HG03060 (cell line): ENCODE data around the gene IL18.
A peak's percentile ranks its signal among the peaks of the same experiment; 100 is the strongest.
"Not testable (repeated sequence)": the region's sequence is repeated elsewhere in the genome, so short reads cannot be mapped to it uniquely, and the experiment has no call there.

Experiments used
- ATAC-seq: cut with Tn5 transposase; IDR thresholded peaks from one replicate; pipeline ENCODE4 v1.9.1; 2021; ENCODE audit warnings: low read depth, moderate number of reproducible peaks; ENCODE audit not compliant: unreplicated experiment

Gene IL18

DNA sequence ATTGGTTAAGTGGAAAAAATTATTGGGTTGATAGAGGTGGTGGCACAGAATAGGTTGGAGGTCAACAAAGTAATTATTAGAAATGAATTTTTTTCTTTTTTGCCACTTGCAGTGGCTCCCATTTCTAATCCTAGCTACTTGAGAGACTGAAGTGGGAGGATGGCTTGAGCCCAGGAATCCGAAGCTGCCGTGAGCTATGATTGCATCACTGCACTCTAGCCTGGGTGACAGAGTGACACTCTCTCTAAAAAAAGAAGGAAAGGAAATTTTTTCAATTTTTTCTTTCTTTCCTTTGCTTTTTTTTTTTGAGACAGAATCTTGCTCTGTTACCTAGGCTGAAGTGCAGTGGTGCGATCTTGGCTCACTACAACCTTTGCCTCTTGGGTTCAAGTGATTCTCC, 9.3 kb upstream of the IL18 start:
- ATAC-seq, result no peak

DNA sequence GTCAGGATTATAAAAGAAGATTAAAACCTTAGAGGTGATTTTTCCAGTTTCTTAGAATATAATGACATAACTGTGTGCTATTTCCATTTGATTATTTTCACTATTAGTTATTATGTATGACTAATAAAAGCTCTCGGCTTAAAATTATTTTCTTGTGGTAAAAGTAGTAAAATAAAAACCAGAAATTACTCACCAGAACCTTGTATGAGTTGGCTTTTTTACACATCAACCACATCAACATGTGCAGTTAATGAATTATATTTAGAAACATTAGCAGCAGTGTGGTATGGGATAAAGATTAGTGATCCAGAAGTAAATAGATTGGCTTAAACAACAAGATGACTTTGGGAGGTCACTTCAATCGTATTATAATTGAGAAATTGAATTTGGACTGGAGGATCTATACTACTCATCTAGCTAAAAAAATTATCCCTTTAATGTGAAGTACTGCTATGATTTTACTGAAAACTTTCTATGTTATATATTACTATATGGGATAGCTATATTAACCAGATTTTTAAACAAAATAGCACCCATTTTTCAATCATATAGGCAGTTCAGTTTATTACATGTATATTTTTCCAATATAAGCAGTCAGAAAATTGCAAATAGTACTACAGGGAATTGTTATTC, 8.6 kb upstream of the IL18 start:
- peak; percentile 66 for ATAC-seq

DNA sequence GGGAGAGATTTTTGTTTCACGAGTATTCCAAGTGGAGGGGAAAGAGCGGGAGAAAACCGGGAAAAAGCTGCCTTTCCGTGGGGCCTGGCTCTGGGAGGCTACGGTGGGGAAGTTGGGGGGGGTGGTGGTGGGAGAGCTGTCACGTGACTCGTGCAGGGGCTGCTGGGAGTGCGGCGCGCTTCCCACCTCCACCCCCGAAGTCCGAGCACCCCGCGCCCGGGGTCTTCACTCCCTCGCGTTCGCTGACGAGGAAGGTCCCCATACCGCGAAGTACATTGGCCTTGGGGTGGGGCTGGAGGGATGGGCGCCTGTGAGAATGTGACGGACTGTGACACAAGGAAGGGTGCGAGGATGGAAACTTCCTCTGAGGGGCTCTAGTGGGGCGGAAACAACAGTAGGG, 3.3 kb upstream of the IL18 start, which contains the start of gene TEX12:
TSS of gene TEX12 (plus strand) at position 228 of the 400 bp plus-strand sequence. CDS start 1,897 bp downstream, outside the sequence.
- no peak for ATAC-seq

DNA sequence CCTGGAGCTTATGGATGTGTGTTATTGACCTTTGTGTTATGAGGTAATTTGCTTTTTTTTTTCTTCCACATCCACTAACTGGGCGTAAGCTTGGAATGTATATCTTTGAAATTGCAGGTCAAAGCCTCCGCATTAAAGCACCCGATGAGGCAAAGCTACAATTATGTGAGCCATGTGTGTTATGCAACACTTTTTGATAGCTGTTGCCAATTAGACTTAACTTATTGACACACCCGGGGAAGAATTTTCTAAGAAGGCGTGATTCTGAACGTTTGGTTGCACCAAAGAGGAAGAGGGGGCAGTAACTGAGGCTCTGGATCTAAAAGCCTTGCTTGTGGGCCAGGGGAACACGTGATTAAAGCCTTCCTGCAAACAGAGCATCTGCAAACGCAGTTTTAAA, 2.7 kb upstream of the IL18 start:
- no peak for ATAC-seq

DNA sequence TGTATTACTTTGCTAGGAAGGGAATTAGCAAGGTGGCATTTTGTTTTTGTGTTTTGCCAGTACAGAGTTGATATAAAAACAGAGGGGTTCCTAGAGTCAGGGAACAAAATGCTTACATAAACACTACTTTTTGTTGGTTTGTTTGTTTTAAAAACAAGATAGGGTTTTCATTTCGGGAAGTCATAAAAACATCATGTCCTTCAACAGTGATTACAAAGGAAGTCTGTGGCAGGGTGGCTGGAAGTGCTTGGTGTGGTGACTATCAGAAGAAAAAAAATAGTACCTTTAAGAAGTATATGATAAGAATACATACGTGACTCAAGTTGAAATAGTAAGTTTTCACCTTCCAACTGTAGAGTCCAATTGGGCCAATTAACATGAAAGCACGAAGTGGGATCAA, 1.2 kb upstream of the IL18 start:
- no peak for ATAC-seq

DNA sequence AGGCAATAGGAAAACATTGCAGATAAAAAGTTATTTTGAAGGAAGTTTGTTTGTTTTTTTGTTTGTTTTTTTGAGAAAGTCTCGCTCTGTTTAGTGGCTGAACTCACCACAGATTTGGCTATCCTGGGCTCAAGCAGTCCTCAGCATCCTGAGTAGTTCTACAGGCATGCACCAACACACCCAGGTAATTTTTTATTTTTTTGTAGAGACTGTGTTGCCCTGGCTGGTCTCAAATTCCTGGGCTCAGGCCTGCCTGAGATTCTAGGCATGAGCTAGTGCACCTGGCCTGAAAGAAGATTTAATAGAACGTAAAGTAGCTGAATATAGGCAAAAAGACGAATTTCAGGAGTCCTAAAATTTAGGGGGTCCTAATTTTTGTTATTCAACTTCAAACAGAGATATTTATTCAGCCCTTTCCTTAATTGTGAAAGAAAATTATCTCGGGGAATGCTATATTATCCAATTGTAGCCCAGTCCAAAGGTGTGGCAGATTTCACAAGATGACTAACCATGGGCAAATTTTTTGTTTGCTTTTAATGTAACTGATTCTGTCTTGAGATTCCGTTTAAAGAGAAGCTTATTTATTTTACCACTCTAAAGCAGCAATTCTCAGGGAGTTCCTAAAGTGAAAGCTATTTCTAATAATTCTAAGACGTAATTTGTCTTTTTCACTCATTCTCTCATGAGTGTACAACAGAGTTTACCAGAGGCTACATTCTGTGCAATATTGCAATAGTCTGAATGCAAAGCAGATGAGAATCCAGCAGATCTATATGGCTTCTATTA, 940 bp downstream of the IL18 start:
- ATAC-seq, result no peak

DNA sequence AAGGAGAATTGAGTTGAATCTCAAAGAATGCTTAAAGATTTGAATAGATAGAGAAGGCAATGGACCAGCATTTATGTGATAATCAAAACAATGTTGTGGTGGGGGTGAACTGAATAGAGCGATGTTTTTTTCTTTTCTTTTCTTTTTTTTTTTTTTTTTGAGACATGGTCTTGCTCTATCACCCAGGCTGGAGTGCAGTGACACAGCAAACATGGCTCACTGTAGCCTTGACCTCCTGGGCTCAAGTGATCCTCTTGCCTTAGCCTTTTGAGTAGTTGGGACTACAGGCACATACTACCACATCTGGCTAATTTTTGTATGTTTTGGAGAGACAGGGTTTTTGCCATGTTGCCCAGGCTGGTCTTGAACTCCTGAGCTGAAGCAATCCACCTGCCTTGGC, 1.7 kb downstream of the IL18 start:
- ATAC-seq, result not testable (repeated sequence)

DNA sequence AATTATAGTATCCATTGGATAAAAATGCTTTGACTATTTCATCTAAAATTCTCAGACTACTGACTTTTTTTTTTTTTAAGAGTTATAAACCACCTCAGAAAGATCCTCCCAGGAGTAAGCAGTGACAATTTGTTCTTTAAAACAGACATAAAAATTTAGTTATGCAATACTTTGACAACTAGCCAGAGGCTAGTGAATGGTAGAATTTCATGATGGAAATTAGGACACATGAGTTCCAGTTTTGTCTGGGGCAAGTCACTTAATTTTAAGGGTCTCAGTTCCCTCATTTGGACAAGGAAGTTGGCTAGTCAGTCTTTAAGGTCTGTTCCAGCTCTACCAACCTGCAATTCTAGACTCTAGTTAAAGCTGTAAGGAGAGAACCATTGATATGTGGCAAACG, 2.9 kb downstream of the IL18 start:
- no peak for ATAC-seq

DNA sequence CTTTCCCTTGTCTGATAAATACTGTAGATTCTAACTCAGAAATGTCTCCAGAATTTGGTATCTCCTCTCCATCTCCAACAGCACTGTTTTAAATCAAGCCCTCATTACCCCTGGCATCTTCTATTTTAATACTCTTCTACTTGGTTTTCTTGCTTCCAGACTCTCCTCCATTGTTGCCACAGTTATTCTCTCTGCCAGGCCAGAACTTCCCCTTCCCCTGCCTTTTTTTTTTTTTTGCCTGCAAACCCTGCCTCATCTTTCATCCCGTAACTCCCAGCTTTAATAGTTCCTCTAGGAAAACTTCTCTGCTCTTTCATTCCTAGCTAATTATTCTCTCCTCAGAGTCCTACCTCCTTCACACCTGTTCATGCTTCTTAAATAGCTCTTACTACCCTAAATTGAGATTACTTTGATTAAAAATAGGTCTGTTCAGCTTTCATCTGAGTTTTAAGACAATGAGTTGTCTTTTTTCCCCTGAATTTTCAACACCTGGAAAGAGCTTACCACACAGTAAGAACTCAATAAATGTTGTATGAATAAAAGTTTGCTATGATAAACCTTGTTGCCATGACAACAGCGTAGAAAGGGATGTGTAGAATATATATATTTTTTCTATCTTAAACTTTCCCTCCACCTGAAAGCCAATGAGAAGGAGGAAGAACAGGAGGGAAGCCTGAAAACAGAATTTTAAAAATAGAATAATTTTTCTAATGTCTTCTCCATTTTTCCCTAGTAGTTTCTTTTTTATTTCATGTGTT, 3.6 kb downstream of the IL18 start:
- ATAC-seq, result no peak

DNA sequence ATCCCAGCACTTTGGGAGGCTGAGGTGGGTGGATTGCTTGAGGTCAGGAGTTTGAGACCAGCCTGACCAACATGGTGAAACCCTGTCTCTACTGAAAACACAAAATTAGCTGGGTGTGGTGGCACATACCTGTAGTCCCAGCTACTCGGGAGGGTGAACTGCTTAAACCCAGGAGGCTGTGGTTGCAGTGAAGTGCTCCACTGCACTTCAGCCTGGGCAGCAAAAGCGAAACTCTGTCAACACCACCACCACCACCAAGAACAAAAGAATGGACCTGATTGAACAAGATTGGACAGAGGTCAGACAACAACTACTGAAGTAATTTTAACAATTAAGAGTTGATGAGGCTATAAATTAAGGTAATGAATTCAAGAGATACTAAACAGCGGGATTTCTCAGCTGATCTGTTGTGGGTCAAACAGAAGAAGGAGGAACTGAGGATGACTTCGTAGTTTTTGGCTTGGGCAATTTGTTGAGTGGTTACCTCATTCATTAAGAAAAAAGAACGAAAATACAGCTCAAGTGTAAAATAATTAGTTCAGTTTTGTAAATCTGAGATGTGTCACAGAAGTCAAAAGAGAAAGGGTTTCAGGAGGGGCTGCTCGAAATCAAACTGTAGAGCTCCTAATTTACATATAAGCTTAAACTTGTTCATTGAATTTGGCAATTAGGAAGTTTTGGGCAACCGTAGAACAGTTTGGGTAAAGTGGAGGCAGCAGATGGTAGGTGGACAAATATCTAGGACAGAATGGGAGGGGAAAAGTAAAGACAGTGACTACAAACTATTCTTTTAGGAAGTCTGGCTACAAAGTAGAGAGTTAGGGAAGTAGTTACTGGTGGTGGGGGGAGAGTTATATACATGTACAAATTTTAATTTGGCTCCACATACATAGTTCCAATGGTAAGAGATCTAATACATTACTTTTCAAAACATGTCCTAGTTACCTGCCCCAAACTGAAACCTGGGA, 4.5 kb downstream of the IL18 start:
- no peak for ATAC-seq

DNA sequence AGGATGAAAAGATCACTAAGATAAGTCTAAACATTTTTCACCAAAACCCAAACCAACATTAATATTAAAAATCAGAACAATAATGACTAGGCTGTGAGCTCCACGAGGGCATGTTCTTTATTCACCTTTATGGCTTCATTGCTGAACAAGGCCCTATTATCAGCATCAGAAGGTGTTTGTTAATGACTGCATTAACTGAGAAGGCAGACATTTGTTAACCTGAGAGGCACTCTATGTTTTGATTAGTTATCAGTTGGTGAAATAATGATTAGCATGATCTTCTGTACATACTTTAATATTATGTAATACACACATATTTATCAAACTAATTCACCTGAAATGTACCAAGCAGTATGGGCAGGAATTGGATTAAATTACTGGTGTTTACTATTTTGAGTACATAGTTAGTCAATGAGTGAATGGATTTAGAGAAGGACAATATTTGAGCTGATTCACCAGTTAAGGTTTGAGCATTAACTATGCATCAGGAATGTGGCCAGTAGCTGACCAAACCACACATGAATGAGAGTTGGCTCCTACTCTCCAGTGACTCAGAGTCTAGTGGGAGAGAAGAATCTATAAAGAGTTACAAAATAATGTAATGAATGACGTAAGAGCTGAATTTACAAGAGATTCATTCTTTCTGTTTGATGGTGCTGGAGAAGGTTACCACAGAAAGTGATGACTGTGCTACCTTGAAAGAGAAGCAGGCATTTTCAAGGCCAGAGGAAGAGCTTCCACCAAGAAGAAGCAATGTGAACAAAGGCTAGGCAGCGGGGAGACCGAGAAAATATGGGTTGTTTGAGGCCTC, 6.7 kb downstream of the IL18 start:
- no peak for ATAC-seq

DNA sequence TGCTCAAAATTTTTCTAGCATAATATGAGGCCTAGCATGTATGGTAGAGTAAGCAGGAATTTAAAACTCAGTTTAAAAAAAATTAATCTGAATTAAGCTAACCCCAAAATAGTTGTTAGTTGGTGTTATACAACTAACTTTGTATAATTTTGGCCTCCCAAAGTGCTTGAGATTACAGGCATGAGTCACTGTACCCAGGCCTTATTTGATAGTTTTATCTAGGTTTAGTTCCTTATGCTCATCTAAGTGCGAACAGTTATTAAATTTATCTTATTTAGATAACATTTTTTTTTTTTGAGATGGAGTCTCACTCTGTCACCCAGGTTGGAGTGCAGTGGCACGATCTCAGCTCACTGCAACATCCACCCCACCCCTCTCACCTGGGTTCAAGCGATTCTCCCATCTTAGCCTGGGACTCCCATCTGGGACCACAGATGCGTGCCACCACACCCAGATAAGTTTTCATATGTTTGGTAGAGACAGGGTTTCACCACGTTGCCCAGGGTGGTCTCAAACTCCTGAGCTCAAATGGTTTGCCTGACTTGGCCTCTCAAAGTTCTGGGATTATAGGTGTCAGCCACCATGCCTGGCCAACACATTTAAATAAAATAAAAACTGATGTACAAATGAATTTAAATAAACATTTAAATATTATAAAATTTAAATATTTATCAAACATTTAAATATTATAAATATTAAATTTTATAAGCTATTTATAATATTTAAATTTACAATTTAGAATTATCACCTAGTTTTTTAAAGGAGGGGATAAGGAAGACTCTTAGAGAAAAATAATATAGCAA, 7.5 kb downstream of the IL18 start:
- ATAC-seq, result no peak

DNA sequence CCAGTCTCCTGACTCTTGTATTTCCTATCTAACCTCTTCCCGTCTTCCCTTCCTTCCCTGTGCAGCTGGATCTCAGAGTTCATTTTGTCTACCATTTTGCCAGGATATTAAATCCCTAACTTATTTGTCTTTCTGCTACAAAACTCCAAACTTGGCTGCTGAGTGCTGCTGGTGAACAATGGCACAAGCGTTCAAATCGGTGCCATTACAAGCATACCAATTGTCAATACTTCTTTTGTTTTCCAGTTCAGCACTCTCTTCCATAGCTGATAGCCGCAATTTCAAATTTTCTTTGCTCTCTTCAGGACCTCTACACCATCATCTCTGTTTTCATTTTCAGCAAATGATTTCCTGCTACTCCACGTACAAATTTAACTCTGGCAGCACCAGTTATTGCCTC, 13.4 kb downstream of the IL18 start:
- no peak for ATAC-seq

DNA sequence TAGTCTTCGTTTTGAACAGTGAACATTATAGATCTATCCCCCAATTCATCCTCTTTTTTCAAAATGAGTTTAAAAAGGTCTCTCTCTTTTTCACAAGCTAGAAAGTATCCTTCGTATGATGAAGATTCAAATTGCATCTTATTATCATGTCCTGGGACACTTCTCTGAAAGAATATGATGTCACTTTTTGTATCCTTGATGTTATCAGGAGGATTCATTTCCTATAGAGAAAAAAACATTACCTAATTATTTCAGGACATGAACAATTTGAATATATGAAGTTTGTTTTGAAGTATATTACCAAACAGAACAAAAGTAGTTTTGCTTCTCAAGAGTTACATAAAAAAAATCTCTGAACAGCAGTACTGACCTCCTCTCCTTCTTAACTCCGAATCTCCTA, 20.3 kb downstream of the IL18 start:
- no peak for ATAC-seq

DNA sequence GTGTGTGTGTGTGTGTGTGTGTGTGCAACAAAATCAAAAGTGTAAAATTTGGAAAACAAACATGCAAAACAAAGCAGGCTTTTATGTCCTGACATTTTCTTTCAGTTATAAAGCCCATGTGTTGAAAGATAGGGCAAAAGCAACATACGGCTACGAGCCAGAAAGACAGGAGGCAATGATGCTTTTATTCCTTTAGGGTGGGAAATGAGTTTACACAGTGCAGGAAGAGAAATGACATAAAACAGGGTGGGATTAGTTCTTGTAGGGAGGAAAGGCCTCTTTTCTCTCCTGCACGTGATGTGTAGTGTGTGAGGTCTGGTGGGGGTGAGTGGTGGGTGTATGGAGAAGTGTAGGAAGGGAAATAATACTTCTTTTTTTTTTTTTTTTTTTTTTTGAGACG, 29.4 kb downstream of the IL18 start:
- no peak for ATAC-seq

DNA sequence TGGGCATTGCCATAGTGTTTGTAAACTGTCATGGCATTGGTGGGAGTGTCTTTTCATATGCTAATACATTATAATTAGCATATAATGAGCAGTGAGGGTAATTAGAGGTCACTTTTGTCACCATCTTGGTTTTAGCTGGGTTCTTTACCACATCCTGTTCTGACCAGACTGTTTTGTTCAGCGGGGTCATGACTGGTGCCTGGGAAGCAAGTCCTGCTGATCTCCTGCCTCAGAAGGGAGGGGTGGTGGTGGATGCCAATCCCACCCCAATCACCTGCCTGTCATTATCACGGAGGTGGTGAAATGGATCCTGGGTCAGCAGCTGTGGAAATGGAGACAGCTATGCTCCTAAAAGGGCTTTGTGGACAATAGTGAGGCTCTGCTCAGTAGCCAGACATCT, 31.2 kb downstream of the IL18 start:
- no peak for ATAC-seq

DNA sequence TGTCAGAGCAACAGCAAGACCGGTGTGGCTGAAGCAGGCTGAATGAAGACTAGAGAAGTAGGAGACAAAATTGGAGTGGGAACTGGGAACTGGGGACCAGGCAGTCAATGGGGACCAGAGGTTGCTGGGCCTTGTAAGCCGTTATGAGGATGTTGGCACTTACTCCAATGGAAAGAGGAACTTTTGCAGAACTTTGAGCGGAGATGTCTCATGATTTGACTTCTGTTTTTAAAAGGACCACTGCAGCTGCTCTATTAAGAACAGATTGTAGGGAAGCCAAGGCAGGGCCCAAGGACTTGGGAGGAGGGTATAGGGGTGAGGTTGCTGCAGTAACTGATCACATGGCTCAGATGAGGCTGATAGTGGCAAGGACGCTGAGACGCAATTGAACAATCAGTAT, 34.2 kb downstream of the IL18 start:
- ATAC-seq, result no peak

DNA sequence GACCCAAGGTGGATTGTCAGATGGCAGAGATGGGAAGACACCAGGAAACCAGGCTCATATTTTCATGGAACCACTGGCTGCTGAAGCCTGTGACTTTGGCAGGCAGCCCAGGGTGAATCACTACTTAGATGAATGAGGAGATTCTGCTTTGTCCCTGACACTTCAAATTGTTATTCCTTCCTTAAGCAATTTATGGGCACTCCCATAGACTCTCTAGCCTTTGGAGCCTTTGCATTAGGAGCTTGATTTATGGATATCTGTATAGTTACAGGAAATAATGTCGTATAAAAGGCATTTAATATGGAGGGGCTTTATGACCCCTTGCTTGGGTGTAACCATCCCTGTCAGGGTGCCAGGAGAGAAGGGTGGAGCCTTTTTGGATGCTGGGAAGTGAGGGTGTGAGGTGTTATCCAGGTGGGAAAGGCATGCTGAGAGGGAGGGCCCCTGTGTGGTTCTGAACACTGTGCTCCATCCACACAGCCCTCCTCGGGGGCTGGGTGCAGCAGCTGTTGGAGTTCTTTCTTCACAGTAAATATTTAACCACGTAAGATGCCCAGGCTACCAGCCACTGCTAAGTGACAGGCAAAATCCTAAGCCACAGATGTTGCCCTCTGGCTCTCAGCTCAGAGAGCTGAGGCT, 35.3 kb downstream of the IL18 start:
- ATAC-seq, result no peak
